Loucy (cell line): ENCODE results near the gene TPK1.

Experiments
- EZH2phosphoT487 ChIP-seq: fragments of 200-600 bp; IDR thresholded peaks from 2 replicates; pipeline ENCODE4 v1.6.1; 2018; ENCODE audit warnings: antibody characterized with exemption, mild to moderate bottlenecking, moderate library complexity, borderline replicate concordance
- TF ChIP-seq, protein P1 (sequence below): fragments of 200-600 bp; sonication (generic); conservative IDR thresholded peaks from 2 replicates; pipeline ENCODE4 v1.5.1; 2014; ENCODE audit warnings: mild to moderate bottlenecking, antibody characterized with exemption, low read length

DNA sequence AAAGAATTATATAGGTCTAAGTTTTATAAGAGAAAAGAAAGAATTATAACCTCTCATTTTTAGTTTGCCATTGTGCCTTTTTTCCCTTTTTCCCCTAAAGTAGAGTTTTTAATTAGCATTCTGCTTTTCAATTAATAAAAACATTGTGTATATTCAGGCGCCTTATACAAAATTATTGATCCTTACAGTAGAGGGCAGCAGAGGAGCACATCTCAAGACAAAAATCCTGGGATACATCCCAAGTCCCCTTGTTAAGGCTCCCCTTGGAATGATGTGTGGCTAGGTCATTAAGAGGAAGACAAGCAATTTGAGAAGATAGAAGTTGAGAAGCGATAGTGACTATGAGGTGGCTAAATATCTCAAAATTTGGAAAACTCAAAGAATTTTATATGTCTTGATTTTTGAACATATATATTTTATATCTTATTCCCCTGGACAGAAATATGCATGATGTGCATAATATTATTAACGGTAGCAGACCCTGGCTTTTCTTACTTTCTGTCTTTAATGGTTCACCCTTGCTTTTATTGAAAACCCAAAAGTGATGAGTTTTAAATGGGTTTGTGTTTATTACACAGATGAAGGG is 19.1 kb upstream of the TPK1 start:
- TF ChIP-seq, protein P1, sequence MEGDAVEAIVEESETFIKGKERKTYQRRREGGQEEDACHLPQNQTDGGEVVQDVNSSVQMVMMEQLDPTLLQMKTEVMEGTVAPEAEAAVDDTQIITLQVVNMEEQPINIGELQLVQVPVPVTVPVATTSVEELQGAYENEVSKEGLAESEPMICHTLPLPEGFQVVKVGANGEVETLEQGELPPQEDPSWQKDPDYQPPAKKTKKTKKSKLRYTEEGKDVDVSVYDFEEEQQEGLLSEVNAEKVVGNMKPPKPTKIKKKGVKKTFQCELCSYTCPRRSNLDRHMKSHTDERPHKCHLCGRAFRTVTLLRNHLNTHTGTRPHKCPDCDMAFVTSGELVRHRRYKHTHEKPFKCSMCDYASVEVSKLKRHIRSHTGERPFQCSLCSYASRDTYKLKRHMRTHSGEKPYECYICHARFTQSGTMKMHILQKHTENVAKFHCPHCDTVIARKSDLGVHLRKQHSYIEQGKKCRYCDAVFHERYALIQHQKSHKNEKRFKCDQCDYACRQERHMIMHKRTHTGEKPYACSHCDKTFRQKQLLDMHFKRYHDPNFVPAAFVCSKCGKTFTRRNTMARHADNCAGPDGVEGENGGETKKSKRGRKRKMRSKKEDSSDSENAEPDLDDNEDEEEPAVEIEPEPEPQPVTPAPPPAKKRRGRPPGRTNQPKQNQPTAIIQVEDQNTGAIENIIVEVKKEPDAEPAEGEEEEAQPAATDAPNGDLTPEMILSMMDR: peak; percentile 59
- no peak for TF ChIP-seq EZH2phosphoT487
